Hepatocyte (in vitro differentiated cells): ENCODE measurements around the gene SOS2.

Experiments
- EZH2phosphoT487 ChIP-seq: fragments of 200-600 bp; sonication (generic); IDR thresholded peaks from one replicate; pipeline ENCODE4 v1.6.1; 2018; ENCODE audit warnings: antibody characterized with exemption, mild to moderate bottlenecking, low read depth, moderate library complexity; ENCODE audit not compliant: unreplicated experiment, severe bottlenecking
- TF ChIP-seq, protein P1 (sequence below): fragments of 200-600 bp; sonication (generic); IDR thresholded peaks from 2 replicates; pipeline ENCODE4 v1.5.1; 2016; ENCODE audit warnings: antibody characterized with exemption, mild to moderate bottlenecking; ENCODE audit not compliant: poor library complexity

- TF ChIP-seq, protein P1, sequence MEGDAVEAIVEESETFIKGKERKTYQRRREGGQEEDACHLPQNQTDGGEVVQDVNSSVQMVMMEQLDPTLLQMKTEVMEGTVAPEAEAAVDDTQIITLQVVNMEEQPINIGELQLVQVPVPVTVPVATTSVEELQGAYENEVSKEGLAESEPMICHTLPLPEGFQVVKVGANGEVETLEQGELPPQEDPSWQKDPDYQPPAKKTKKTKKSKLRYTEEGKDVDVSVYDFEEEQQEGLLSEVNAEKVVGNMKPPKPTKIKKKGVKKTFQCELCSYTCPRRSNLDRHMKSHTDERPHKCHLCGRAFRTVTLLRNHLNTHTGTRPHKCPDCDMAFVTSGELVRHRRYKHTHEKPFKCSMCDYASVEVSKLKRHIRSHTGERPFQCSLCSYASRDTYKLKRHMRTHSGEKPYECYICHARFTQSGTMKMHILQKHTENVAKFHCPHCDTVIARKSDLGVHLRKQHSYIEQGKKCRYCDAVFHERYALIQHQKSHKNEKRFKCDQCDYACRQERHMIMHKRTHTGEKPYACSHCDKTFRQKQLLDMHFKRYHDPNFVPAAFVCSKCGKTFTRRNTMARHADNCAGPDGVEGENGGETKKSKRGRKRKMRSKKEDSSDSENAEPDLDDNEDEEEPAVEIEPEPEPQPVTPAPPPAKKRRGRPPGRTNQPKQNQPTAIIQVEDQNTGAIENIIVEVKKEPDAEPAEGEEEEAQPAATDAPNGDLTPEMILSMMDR, result no peak
- no peak for TF ChIP-seq EZH2phosphoT487
Observed at GRCh38 chr14:50123062-50123461, 108.3 kb downstream of the SOS2 start.
